Right lobe of liver (tissue), 4 donors: Measurements from ENCODE around the gene CNIH2.

Source experiments
- POLR2A ChIP-seq: fragments of 450-650 bp; IDR thresholded peaks from one replicate; pipeline ENCODE4 v1.6.1; 2017; ENCODE audit warnings: antibody characterized with exemption, mild to moderate bottlenecking
- TF ChIP-seq, protein P1 (sequence below), 4 donors: fragments of 200-600 bp in 3 of 4; fragments of 450-650 bp in 1 of 4; IDR thresholded peaks; one replicate each; pipeline versions ENCODE4 v1.5.1 to v1.8.0; 2016 to 2022; ENCODE audit warnings: antibody characterized with exemption in 4 of 4, mild to moderate bottlenecking in 2 of 4
- donor health status: DM: no; HTN: no; CAD: no.
- donor health status: DM: no; HTN: no; CAD: no.
- donor health status: DM: no; HTN: yes; CAD: no.

DNA sequence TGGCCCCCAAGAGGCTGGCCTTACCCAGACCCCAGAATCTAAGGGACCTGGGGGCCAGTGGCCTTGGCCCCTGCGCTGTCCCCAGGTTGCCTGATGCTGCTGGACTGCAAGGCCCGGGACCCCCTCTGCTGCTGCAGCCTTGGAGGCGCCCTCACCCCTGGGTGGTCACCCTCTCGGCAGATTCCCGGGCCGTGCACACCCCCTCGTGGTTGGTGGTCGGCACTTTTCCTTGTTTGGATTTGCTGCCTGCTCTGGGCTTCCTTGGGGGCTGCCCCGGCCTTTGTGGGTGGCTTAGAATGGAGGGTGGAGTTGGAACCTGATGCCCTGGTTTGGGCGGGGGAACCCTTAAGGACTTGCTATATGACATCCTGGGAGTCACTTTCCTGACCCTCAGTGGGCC lies 53.0 kb downstream of the CNIH2 start:
- TF ChIP-seq POLR2A = no peak
- TF ChIP-seq, protein P1, sequence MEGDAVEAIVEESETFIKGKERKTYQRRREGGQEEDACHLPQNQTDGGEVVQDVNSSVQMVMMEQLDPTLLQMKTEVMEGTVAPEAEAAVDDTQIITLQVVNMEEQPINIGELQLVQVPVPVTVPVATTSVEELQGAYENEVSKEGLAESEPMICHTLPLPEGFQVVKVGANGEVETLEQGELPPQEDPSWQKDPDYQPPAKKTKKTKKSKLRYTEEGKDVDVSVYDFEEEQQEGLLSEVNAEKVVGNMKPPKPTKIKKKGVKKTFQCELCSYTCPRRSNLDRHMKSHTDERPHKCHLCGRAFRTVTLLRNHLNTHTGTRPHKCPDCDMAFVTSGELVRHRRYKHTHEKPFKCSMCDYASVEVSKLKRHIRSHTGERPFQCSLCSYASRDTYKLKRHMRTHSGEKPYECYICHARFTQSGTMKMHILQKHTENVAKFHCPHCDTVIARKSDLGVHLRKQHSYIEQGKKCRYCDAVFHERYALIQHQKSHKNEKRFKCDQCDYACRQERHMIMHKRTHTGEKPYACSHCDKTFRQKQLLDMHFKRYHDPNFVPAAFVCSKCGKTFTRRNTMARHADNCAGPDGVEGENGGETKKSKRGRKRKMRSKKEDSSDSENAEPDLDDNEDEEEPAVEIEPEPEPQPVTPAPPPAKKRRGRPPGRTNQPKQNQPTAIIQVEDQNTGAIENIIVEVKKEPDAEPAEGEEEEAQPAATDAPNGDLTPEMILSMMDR (IDR thresholded peaks at IDR 0.05) = no peak
